ENCODE results near the gene ZNF682.

DNA sequence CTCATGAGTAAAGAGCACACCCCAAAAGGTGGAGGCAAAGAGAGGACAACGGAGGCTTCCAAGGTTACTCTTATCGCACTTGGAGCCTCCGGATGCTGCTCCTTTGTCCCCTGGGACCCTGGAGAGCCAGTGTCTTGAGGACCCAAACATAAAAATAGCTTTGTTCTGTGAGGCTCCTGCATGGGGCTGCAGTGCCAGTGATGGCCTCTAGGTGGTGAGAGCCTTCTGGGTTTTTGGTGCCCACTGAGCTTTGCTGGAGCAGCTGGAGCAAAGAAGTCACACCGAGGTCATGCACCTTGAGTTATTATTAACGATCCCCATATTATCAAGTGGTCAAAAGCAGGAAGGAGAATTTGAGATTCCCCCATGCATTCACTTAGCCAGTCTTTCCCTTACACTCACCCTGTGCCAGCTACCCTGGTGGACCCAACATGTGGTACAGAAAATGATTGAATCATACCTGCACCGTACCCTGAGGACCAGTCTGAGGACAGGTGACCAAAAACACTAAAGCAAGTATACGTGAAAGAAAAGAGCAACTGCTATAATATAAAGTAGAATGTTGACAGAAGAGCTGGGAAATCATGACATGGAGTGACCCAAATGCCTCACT is 41.5 kb downstream of the ZNF682 start:
- peak; percentile 56 for TF ChIP-seq CTCF (IDR thresholded peaks at IDR 0.05; ENCODE audit: low read depth, low read length, missing input control)
- TF ChIP-seq, protein P1, sequence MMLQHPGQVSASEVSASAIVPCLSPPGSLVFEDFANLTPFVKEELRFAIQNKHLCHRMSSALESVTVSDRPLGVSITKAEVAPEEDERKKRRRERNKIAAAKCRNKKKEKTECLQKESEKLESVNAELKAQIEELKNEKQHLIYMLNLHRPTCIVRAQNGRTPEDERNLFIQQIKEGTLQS (IDR thresholded peaks at IDR 0.05) = no peak
- TF ChIP-seq EGR1 (IDR thresholded peaks at IDR 0.05; ENCODE audit: low read depth in 2 of 2) = no peak
- peak; percentile 60 to 69 for TF ChIP-seq RAD21 (IDR thresholded peaks at IDR 0.05)
- no peak for TF ChIP-seq JUND (IDR thresholded peaks at IDR 0.05)
- no peak for TF ChIP-seq TAF1 (conservative IDR thresholded peaks at IDR 0.05)
- TF ChIP-seq, protein P2, sequence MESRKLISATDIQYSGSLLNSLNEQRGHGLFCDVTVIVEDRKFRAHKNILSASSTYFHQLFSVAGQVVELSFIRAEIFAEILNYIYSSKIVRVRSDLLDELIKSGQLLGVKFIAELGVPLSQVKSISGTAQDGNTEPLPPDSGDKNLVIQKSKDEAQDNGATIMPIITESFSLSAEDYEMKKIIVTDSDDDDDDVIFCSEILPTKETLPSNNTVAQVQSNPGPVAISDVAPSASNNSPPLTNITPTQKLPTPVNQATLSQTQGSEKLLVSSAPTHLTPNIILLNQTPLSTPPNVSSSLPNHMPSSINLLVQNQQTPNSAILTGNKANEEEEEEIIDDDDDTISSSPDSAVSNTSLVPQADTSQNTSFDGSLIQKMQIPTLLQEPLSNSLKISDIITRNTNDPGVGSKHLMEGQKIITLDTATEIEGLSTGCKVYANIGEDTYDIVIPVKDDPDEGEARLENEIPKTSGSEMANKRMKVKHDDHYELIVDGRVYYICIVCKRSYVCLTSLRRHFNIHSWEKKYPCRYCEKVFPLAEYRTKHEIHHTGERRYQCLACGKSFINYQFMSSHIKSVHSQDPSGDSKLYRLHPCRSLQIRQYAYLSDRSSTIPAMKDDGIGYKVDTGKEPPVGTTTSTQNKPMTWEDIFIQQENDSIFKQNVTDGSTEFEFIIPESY (IDR thresholded peaks at IDR 0.05) = no peak
- TF ChIP-seq SP1 (IDR thresholded peaks at IDR 0.05) = no peak
- TF ChIP-seq REST (IDR thresholded peaks at IDR 0.05) = no peak
- TF ChIP-seq YY1 (IDR thresholded peaks at IDR 0.05) = no peak

Measured in liver (tissue), 3 donors.